Posterior cingulate gyrus (tissue), 11 donors: Measurements from ENCODE around the gene ZNF362.

Experiments
- DNase-seq, 10 donors: peaks; one replicate each; pipeline versions ENCODE4 v3.0.0 to v3.0.0-alpha.2; 2020 to 2021; ENCODE audit warnings: mixed read lengths in 3 of 10
- intact Hi-C: fragments of 100-400 bp; cut with DNase I; formaldehyde crosslinking; loops from one replicate; pipeline ENCODE4 v1.15.1; 2023

ZNF362 gene

DNA sequence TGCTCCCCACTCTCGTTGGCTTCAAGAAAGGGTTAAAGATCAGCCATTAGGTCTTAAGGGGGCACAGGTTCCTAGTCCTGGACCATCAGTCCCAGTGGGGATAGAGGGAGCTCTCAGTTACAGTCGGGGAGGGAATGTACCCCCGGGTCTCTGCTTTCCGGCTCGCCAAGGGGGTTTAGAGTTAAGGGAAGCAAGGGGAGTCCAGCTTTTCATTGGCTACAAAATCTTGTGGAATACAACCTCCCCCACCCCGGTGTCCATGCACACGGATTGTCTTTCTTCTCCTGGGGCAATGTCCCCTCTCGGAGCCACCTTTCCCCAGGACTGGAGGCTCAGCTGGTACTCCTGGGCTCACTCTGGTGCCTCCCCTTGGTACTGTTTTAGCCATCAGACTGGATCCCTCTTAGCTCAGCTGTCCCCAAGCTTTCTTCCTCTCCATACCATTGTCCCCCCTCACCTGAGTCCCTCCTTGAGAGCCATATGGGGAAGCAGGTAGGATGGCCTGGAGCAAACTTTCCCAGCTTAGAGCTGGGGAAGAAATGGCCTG is 64.4 kb downstream of the ZNF362 start, which contains the start of gene A3GALT2:
TSS of gene A3GALT2 (minus strand) at position 480 of the 547 bp plus-strand sequence. CDS start at position 480, 0 bp downstream.
- intact Hi-C loops: no loop called here
- no peak for DNase-seq

DNA sequence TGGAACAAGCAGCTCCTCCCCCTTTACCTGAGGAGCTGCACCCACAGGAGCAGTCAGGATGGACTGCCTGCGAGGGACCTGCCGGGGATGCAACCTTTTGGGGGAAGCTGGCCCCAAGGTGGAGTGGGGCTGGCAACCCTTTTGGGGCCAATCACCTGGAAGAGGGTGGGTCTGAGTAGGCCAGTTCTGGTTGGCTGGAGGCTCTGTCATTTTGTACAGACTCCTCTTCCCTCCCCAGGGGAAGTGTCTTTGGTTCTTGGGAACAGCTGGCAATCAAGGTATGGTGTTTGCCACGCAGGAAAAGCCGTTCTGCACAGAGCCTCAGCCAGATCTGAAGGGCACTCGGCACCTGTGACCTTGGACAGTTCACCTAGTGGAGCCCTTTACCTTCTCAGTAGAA is 64.9 kb downstream of the ZNF362 start:
- intact Hi-C loops: no loop called here
- peak in 1 of 10 donors; percentile 47 for DNase-seq

DNA sequence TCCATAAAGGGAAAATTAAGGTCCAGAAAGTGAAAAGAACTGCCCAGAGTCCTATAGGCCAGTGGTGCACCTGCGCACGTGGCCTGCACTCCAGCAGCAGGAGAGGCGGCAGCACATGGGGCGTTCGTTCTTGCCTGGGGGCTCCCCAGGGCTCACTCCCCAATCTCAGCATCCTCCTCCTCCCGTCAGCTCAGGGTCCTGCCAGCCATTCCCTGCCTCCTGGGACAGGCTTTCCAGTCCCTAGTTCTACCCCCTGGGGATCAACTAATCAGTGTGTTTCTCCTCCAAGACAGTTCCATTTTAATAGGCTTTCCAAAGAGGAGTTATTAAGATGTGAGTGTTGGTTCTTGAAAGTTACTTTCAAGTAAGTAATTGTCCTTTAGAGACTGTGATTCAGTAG is 65.8 kb downstream of the ZNF362 start:
- intact Hi-C loops: no loop called here
- peak in 2 of 10 donors; percentile 46 to 73 for DNase-seq

DNA sequence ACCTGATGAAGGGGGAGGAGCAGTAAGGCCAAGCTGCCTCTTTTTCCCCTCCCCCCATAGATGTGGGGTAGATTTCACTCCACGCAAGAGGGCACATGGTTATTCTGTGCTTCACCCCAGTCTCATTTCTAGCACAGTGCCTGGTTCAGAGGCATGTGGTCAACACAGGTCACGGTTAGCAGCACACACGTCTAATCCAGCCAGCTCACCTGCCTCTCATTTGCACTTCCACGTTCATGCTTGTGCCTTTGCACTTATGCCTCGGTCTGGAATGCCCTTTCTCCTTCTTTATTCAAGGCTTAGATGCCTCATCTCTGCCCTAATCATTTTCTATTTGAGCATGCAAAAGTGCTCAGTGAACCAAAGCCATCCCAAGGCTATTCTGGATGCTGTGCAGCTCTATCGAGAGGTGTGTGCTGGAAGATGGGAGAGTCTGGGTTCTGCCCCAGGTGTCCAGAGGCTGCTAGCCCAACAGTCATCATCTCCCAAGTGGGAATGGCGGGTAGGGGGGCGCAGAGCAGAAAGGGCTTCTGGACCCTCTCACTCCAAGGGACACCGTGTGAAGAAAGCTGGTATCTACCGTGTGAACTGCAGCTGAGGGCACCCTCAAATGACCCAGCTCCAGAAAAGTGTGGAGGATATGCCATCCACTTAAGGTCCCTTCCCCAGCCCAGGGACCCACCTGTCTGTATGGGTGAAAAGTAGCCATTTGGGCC is 66.7 kb downstream of the ZNF362 start:
- intact Hi-C loops: no loop called here
- no peak for DNase-seq

DNA sequence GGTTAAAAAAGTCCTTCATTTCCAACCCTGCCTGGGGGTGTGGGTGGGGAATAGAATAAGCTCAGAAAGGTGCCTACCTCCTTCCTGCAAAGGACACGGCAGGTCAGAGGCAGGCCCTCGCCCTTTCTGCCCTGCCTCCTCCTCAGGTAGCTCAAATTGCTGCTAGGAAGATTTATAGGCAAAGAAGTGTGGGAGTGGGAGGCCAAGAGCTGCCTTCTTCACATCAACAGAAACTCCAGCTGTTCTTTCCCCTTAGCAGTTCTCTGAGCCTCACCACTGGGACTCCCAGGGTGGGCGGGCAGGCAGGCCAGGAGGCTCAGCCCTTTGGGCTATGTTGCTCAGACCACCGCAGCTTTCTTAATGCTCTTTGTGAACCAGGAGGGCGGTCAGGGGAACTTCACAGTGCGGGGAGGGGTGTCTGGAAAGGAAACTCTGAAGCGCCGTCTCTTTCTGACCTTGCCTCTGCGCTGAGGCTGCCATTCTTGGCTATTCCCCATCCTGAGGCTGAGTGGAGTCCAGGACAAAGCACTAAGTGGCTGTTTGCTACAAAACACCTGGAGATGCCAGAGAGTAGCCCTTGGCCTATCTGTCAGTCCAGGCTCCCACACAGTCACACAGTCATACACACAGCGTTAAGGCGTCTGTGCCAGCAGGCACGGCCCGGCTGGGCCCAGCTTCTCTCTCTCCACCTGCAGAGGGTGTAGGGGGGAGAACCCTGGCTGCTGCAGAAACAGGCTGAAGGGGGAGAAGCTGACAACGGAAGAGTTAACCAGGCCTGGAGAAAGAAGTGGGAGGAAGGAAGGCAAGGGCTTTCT is 67.6 kb downstream of the ZNF362 start:
- intact Hi-C loops: no loop called here
- peak in 1 of 10 donors; percentile 65 for DNase-seq

DNA sequence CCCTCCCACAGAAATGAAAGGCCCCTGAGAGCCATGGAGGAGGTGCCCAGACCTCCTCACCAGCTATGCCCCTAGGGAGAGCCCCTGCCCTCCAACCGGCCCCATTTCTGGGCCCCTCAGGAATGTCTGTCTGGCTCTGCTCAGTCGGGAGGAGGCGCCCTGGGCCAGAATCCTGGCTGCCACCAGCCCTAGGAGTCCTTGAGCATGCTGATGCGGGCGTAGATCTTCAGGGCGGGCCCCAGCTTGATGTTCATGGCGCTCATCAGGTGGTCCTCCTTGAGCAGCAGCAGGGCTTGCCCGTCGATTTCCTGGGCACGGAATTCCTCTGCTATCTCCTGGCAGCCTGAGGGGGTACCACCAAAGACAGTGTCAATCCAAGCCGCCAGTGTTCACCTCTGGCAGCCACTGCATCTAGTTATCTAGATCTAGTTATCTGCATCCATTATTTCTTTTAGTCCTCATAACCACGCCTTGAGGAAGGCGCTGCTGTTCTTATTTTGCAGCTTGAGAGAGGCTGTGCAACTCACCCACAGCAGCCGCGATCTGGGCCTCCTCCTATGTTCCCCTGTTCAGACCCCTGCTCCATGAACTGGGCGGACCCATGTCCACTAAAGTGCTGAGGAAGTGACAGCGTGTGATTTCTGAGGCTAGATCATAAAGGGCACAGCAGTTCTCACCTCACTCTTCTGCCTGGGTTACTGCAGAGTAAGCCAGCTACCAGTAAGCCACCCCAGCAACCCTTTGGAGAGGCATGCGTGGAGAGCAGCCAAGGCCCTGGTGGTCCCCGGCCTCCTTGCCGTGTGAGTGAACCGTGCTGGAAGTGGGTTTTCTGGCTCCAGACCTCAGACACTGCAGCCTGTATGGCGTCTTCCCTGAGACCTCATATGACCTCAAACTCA is 68.6 kb downstream of the ZNF362 start:
- DNase-seq: peak in 1 of 10 donors; percentile 73
- intact Hi-C loops: no loop called here

DNA sequence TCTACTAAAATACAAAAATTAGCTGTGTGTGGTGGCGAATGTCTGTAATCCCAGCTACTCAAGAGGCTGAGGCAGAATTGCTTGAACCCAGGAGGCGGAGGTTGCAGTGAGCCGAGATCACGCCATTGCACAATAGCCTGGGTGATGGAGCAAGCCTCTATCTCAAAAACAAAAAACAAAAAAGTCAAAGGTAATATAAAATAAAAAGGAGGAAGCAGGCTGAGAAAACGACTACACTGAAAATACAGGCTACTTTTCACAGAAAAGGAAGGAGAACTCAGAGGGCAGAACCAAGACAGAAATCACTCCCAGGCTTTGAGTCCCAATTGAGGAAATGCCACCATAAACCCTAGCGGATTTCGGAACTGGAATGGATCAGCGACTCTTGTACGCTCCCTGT is 70.5 kb downstream of the ZNF362 start:
- intact Hi-C loops: no loop called here
- DNase-seq: no peak

DNA sequence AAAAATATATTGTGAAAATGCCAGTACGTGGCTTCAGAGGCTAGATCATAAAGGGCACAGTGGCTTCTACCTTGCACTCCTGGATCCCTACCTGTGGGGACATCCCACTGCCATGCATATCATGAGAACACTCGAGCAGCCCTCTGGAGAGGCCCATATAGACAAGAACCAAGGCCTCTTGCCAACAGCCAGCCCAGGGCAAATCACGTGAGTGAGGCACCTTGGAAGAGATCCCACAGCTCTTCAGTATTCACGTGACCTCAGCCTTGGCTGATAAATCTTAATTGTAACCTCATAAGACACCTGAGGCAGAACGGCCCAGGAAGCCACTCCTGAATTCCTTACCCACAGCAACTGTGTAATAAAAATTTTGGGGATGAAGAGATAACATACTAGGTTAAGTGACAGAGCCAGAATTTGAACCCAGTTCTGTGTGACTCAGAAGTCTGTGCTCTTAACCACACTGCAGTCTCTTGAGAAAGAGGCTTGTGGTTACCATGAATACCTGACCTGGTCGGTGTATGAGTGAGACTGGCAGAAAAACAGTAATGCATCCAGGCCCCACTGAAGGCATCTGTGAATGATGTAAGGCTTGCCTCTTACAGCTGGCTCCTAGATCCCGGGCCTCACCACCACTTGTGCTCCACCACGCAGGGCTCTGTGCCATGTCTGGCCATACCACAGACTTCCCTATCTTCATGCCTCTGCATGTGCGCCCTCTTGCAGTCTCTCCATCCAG is 71.5 kb downstream of the ZNF362 start:
- DNase-seq: peak in 8 of 10 donors; percentile 40 to 93 (median 54)
- intact Hi-C loops: no loop called here

DNA sequence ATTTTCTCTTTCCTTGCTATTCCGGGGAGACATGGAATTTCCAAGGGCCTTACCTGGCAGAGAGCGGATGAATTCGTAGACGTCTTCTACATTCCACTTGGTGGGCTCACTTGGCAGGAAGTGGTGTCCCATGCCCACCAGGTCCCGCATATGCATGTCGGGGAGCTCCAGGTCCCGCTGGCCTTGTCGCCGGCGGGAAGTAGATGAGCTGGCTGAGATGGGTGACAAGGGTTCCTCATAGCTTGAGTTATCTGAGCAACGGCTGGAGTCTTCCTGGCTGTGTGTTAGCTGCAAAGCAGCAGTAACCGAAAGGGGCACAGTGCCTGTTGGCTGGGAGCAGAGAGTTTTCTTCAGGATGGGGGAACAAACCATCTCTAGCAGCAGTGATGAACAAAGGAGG is 72.5 kb downstream of the ZNF362 start:
- intact Hi-C loops: no loop called here
- DNase-seq: no peak

DNA sequence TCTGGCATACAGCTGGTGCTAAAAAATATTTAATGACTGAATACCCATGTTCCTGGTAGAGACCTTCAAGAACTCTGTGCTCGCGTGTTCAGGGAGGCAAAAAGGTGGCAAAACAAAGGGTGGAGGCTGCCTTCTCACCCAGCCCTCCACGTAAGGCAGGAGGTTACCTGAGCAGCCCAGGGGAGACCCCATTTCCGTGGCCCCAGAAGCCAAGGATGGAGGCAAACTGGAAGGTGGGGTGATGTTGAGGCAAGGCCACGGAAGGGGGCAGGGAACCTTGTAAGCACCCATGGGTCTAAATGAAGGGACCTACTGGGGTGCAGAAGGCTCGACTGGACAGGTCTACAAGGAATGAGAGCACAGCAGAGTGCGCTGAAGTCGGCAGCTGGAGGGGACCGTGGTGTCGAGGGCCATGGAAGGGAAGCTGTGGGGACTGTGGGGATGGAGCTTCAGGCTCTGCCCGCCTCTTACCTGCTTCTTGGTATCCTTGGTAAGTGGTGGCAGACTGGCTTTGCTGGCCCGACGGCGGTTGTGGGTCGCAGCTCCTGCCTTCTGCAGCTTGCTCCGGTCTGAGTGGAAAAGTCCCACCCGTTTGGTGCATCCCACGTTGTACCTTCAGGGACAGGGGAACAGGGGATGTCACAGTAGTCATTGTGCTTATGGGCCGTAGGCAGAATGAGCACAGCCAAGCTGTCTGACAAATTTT is 73.5 kb downstream of the ZNF362 start:
- DNase-seq: peak in 1 of 10 donors; percentile 82
- intact Hi-C loops: no loop called here

DNA sequence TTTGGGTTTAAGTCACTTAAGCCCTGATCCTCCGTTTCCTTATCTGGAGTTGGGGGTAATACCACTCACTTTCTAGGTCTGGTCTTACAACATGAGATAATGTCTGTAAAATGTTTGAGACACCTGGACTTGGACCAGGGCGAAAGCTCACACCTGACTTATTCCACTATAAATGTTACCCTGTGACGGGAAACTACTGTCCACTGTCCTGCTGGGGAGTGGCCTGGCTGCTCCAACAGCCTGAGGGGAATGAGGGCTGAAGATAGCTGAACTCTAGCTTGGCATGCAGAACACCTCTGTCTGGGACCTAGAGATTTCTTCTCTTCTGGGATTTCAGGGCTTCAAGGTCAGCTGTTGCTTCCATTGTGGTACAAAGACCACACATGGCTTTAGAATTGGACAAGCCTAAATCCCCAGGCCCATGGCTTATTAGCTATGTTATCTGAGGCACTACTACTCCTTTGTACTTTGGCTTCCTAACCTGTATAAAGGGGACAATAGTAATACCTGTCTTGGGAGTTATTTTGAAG is 74.1 kb downstream of the ZNF362 start:
- intact Hi-C loops: no loop called here
- no peak for DNase-seq

DNA sequence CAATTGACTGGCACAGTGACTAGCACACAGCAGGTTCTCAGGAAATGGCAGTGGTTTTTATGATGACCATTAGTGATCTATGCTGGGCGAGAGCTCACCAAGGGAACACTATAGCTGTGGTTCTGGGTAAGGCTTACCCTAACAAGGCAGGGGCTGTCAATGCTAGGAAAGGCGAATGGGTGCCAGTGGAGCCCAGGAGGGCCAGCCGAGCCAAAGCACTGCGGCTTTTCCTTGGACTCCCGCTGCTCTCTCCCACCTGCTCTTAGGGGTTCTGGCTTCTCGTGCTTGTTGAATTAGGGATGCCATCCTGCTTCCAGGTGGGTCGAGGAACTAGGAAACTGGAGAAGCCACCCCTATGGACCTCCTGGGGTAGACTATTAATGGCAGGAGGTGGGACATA is 74.6 kb downstream of the ZNF362 start:
- intact Hi-C loops: no loop called here
- no peak for DNase-seq

DNA sequence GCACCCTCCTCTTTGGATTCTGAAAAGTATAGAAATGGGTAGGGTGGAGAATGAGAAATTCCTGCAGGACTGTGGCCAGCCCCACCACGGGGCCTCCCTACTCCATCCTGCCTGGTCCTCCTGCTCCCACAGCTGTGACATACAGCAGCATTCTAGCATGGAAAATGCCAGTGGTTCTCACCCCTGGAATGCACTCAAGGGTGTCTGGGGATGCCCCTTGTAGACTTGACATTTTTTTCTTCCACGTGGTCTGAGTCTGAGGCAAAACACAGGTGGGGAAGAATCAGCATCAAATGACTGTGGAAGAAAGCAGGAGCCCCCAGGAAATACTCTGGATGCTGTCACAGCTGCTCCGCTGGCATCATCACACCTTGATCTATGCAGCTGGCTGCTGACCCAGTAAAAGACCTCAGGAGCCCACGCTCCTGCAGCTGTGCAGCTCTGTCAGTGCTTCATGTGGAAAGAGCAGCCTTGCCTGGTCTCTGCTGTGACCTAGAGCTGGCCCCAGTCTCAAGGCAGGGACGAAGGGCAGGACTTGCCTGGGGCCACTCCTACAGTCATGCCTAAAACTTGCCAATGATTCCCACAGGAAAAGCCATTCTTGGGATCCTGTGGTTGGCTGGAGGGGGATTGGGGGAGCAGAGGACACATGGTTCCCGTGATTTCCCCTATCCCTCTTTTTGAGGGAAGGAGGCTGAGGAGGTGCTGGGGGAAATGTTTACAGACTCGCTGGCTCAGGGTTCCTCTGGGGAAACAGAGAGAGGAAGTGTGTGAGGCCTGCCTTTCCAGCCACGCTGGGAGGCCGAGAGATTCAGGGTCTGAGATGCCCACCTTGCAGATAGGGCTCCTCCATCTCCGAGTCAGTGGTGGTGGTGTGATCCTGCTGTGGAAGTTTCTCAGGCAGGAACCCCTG is 75.4 kb downstream of the ZNF362 start:
- intact Hi-C loops: no loop called here
- DNase-seq: no peak

DNA sequence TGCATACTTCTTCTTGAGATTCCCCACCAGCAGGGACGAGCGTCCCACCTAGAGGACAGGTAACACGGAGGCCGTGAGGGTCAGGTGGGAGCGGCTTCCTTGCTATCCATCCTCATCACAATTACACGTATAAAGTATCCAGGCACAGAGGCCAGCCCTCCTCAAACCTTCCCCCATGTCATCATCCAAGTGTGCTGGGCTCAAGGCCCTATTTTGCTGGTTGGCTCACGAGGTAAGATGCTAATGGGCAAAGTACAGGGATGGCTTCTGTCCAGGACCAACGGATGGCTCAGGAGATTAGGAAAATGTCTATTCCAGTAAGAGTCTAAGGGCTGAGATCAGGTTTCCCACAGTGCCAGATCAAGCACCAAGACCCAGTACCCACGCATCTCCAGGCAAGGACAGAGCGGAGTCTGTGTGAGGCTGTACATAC is 76.1 kb downstream of the ZNF362 start:
- intact Hi-C loops: no loop called here
- DNase-seq: no peak

DNA sequence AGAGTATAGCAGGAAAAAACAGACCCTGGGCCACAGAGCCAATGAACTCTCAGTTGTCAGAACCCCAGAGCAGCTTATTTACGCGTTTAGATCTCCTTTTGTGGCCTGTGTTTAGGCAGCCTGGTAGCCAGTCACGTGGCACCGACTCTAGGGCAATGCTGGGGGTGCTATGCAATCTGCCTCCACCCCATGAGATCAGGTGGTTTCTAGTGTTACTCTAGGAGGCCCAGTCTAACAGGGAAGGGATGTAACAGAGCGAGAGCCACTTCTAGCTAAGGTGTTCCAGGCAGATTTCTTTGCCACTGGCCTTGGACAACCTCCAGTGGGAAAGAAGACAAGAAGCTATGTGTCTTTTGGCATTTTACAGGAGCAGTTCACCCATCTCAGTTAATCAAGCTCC is 76.6 kb downstream of the ZNF362 start:
- peak in 2 of 10 donors; percentile 48 to 60 for DNase-seq
- intact Hi-C loops: no loop called here

DNA sequence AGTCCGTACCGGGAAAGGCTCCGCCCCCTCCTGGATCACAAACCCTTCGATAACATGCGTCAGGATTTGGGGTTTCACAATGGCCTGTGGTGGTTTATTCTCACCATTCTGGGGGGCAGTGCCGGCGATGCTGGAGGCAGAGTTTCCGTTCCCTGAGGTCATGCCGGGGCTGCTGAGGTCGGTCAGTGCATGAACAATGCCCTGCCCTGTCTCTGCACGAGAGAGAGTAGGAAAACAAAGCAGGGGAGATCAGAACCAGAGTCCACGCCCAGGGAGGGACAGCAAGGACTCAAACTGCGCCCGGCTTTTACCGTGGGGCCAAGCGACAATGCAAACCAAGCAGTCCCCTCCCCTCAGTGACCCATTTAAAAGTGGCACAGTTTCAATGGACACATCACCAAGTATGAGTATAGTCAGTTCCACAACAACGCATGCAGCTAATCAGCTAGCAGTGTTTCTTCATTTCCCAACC is 77.8 kb downstream of the ZNF362 start:
- peak in 1 of 10 donors; percentile 62 for DNase-seq
- intact Hi-C loops: no loop called here

DNA sequence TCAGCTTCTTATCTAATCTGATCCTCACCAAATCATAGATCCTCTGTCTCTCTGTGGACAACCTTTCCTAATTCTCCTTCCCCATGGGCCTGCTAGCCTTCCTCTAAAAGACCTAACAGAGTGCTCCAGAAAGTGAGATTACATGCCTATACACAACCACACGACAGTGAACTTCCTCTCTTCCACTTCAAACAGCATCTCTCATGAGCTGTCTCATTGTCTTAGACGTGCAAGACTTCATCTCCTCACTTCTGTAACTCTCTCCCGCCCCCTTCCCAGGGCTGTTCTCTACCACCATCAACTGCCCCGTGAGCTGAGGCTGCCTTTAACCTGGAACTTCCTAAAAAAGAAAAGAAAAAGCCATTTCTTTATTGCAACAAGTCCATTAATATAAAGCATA is 78.7 kb downstream of the ZNF362 start:
- intact Hi-C loops: no loop called here
- no peak for DNase-seq

DNA sequence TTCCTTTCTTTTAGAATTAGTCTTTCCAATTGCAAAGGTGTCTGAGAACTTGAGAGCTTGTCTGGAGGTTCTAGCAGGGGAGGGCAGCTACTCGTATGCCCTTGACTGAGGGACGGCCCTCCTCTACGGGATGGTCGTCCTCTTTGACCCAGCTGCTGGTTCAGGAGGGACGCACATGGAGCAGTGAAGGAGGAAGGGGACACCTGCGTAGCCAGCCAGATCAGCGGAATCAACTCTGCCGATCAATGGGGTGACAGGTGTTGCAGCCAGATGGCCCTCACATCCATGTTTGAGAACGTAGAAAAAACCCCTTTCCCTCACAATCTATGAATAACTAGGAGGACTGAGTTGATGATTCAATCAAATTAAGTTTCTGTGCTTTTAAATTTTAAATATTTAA is 80.3 kb downstream of the ZNF362 start:
- intact Hi-C loops: no loop called here
- no peak for DNase-seq
